PFSK-1 (cell line): Measurements from ENCODE around the gene ZFPM1.

Experiments
- FOXP2 ChIP-seq: optimal IDR thresholded peaks from 2 replicates; pipeline ENCODE3; 2011; ENCODE audit warnings: borderline replicate concordance, control low read depth, inconsistent platforms; ENCODE audit not compliant: insufficient read depth; ENCODE audit errors: extremely low read length, extremely low read depth
- POLR2AphosphoS5 ChIP-seq: IDR thresholded peaks from 2 replicates; pipeline ENCODE4 v1.6.1; 2012; ENCODE audit warnings: low read depth, mild to moderate bottlenecking, control low read depth, low read length, moderate library complexity
- SIN3A ChIP-seq: IDR thresholded peaks from 2 replicates; pipeline ENCODE4 v1.6.1; 2012; ENCODE audit warnings: mild to moderate bottlenecking, low read length, moderate library complexity, borderline replicate concordance; ENCODE audit not compliant: insufficient read depth
- TAF1 ChIP-seq: IDR thresholded peaks from 2 replicates; pipeline ENCODE4 v1.6.1; 2012; ENCODE audit warnings: low read length, control low read depth, borderline replicate concordance; ENCODE audit not compliant: insufficient read depth
- TF ChIP-seq, protein P1 (sequence below), 2 experiments: IDR thresholded peaks; 2 replicates each; pipeline versions ENCODE4 v1.6.1 to v1.8.0; 2011 to 2012; ENCODE audit warnings: low read depth in 2 of 2, low read length in 2 of 2, control low read depth in 1 of 2, inconsistent platforms in 1 of 2, mild to moderate bottlenecking in 1 of 2, moderate library complexity in 1 of 2; ENCODE audit not compliant: insufficient read depth in 1 of 2

ZFPM1 gene

GRCh38 chr16:88558457-88559442 is 105.7 kb downstream of the ZFPM1 start:
- TF ChIP-seq SIN3A = no peak
- no peak for TF ChIP-seq TAF1
- TF ChIP-seq, protein P1, sequence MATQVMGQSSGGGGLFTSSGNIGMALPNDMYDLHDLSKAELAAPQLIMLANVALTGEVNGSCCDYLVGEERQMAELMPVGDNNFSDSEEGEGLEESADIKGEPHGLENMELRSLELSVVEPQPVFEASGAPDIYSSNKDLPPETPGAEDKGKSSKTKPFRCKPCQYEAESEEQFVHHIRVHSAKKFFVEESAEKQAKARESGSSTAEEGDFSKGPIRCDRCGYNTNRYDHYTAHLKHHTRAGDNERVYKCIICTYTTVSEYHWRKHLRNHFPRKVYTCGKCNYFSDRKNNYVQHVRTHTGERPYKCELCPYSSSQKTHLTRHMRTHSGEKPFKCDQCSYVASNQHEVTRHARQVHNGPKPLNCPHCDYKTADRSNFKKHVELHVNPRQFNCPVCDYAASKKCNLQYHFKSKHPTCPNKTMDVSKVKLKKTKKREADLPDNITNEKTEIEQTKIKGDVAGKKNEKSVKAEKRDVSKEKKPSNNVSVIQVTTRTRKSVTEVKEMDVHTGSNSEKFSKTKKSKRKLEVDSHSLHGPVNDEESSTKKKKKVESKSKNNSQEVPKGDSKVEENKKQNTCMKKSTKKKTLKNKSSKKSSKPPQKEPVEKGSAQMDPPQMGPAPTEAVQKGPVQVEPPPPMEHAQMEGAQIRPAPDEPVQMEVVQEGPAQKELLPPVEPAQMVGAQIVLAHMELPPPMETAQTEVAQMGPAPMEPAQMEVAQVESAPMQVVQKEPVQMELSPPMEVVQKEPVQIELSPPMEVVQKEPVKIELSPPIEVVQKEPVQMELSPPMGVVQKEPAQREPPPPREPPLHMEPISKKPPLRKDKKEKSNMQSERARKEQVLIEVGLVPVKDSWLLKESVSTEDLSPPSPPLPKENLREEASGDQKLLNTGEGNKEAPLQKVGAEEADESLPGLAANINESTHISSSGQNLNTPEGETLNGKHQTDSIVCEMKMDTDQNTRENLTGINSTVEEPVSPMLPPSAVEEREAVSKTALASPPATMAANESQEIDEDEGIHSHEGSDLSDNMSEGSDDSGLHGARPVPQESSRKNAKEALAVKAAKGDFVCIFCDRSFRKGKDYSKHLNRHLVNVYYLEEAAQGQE (IDR thresholded peaks at IDR 0.05; ENCODE audit: insufficient read depth in 1 of 2, low read depth in 2 of 2, low read length in 2 of 2) = peak in 1 of 2 experiments; percentile 40; a peak in 1 of 4 replicates

DNA sequence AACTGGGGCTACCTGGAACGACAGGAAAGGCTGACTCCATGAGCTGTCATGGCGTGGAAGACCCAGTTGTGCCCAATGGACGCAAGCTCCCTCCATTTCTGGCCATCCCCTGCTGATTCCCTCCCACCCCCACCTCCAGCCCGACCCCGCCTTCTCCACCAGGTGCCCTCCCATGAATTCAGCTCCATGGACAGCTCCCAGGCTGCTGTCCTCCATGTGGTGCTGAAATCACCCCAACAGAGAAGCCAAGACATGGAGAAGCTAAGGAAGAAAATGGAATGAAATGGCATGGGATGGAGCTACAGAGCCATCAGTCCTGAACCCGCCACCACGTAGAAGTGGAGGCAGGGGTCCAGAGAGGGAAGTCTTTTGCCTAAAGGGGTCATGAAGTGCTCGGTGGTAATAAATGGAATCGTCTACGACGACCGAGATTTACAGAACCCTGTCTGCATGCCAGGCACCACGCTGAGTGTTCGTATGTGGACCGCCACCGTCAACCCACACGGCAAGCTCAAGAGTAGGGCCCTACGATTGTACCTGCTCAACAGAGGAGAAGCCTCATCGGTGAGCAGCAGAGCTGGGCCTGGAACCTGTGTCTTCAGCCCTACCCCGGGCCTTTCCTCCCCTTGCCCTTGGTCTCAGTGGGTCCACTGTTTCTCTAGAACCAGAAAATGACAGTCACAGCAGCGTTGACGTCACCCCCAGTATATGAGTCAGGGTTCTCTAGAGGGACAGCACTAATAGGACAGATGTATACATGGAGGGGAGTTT is 107.8 kb downstream of the ZFPM1 start:
- TF ChIP-seq SIN3A (peak; percentile 96; the same call in 1 of the 2 replicates), POLR2AphosphoS5 (no peak), TAF1 (no peak), FOXP2 (no peak)
- TF ChIP-seq, protein P1 (IDR thresholded peaks at IDR 0.05; ENCODE audit: insufficient read depth in 1 of 2, low read depth in 2 of 2, low read length in 2 of 2) = peak; percentile 86 to 97

GRCh38 chr16:88561485-88562359 is 108.6 kb downstream of the ZFPM1 start:
- TF ChIP-seq FOXP2 (no peak), SIN3A (no peak)
- TF ChIP-seq, protein P1 (IDR thresholded peaks at IDR 0.05; ENCODE audit: insufficient read depth in 1 of 2, low read depth in 2 of 2, low read length in 2 of 2) = peak in 1 of 2 experiments; percentile 57; a peak in 1 of 4 replicates

DNA sequence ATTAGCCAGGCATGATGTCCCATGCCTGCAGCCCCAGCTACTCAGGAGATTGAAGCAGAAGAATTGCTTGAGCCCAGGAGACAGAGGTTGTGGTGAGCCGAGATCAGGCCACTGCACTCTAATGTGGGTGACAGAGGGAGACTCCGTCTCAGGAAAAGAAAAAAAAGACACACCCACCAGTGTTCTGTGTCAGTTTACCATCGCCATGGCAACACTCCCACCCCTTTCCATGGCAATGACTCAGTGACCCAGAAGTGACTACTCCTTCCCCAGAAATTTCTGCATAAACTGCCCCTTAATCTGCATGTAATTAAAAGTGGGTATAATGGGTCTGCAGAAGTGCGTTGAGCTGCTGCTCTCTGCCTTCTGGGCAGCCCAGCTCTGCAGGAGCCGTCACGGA is 113.1 kb downstream of the ZFPM1 start:
- TF ChIP-seq POLR2AphosphoS5 (no peak), TAF1 (no peak), FOXP2 (no peak), SIN3A (no peak)

DNA sequence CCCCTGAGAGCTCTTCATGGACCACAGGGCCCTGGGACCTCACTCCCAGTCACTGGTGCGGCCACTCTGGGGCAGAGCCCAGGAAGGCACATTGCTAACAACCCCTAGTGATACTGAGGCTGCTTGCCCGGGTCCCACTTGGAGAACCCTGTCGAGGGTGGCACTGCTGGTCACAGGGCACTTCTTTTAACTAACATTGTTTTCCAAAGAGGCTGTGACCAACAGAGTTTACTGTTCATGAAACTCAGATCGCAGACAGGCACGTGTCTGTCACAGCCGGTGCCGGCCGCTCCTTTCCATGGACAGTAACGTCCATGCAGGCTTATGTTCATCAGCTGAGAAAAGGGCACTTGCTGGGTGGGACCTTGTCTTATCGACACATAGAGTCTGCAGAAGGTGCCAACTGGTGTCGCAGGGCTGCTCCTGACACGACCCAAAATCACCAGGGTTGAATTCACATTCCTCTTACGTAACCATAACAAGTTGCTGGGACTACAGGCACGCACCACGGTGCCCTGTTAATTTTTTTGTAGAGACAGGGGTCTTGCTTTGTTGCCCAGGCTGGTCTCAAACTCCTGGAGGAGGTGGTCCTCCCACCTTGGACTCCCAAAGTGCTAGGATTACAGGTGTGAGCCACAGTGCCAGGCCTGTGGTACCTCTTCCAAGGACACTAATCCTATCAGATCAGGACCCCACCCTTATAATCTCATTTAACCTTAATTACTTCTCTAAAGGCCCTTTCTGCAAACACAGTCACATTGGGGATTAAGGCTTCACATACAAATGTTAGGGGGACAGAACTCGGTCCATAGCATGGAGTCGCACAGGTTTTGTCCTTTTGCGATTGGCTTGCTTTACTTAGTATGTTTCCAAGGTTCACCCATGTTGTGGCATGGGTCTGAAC is 115.9 kb downstream of the ZFPM1 start:
- no peak for TF ChIP-seq FOXP2
- TF ChIP-seq, protein P1 (IDR thresholded peaks at IDR 0.05; ENCODE audit: insufficient read depth in 1 of 2, low read depth in 2 of 2, low read length in 2 of 2) = no peak
- no peak for TF ChIP-seq TAF1
- TF ChIP-seq POLR2AphosphoS5 = no peak
- no peak for TF ChIP-seq SIN3A
